Raji (cell line): ENCODE results near the gene IRF4.

ENCODE experiments used
- POLR2A ChIP-seq: IDR thresholded peaks from 2 replicates; pipeline ENCODE4 v1.6.1; 2011; ENCODE audit warnings: low read depth, low read length, control low read depth; ENCODE audit not compliant: insufficient read depth

The IRF4 gene

GRCh38 chr6:394641-395289 lies 3.2 kb downstream of the IRF4 start:
- no peak for TF ChIP-seq POLR2A

GRCh38 chr6:395432-396125 lies 4.0 kb downstream of the IRF4 start:
- TF ChIP-seq POLR2A: no peak

- TF ChIP-seq POLR2A: no peak
Measured at GRCh38 chr6:396126-396520, 4.6 kb downstream of the IRF4 start.

GRCh38 chr6:397056-397455 lies 5.5 kb downstream of the IRF4 start:
- TF ChIP-seq POLR2A: no peak

GRCh38 chr6:397604-398003 lies 6.1 kb downstream of the IRF4 start:
- TF ChIP-seq POLR2A: no peak

GRCh38 chr6:398065-398464 lies 6.5 kb downstream of the IRF4 start:
- no peak for TF ChIP-seq POLR2A

GRCh38 chr6:398558-399078 lies 7.1 kb downstream of the IRF4 start:
- TF ChIP-seq POLR2A: no peak

GRCh38 chr6:399785-400534 lies 8.4 kb downstream of the IRF4 start:
- TF ChIP-seq POLR2A: no peak

- TF ChIP-seq POLR2A: no peak
Measured at GRCh38 chr6:400815-401214, 9.3 kb downstream of the IRF4 start.

GRCh38 chr6:401239-401993 lies 9.9 kb downstream of the IRF4 start:
- TF ChIP-seq POLR2A: no peak

- TF ChIP-seq POLR2A: no peak
Measured at GRCh38 chr6:401994-402640, 10.6 kb downstream of the IRF4 start.

- TF ChIP-seq POLR2A: no peak
Measured at GRCh38 chr6:402901-403658, 11.5 kb downstream of the IRF4 start.

GRCh38 chr6:403659-404655 lies 12.4 kb downstream of the IRF4 start:
- TF ChIP-seq POLR2A: no peak
